Hepatic stellate cell (primary cell): ENCODE measurements around the gene ZCCHC7.

ENCODE experiments used
- DNase-seq: peaks from one replicate; pipeline ENCODE4 v3.0.0; 2011; ENCODE audit warnings: low spot score

The ZCCHC7 gene

GRCh38 chr9:37407468-37407867 lies 287.1 kb downstream of the ZCCHC7 start:
- no peak for DNase-seq
